ENCODE results near the gene DOCK3.
"Not testable (repeated sequence)": the region's sequence is repeated elsewhere in the genome, so short reads cannot be mapped to it uniquely, and the experiment has no call there.

Gene DOCK3

DNA sequence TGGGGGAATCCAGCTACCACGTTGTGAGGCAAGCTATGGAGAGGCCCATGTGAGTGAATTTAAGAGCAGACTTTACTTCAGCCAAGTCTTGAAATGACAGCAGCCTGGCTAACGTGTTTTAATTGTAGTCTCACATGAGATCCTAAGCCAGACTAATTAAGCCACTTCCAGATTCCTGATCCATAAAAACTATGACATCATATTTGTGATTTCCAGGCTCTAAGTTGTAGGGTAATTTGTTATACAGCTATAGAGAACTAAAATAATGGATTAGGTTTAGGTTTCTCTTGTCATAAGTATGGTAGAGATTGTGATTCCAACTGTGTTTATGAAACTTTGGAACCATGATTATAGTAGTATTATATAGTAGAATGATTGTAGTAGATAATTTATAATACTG lies 329.5 kb downstream of the DOCK3 start:
- DNase-seq, result no peak

DNA sequence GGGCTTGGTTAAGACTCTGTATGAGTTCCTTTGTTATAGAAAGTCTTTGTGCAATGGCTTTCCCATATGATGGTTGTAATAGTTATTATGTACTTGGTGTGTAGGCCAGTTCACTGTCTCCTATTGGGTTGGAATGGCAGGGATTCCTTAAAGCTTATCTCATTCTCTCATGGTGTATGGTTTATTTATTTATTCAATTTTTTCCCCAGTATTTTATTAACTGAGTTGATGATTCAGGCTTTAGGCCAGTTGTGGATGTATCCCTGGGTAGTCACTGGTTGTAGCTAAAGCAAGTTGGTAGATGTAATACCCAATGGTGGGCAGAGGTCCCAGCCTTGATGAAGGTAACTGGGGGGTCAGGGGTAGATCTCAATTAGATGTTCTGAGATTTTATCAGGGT lies 349.4 kb downstream of the DOCK3 start:
- peak; percentile 66 for DNase-seq

DNA sequence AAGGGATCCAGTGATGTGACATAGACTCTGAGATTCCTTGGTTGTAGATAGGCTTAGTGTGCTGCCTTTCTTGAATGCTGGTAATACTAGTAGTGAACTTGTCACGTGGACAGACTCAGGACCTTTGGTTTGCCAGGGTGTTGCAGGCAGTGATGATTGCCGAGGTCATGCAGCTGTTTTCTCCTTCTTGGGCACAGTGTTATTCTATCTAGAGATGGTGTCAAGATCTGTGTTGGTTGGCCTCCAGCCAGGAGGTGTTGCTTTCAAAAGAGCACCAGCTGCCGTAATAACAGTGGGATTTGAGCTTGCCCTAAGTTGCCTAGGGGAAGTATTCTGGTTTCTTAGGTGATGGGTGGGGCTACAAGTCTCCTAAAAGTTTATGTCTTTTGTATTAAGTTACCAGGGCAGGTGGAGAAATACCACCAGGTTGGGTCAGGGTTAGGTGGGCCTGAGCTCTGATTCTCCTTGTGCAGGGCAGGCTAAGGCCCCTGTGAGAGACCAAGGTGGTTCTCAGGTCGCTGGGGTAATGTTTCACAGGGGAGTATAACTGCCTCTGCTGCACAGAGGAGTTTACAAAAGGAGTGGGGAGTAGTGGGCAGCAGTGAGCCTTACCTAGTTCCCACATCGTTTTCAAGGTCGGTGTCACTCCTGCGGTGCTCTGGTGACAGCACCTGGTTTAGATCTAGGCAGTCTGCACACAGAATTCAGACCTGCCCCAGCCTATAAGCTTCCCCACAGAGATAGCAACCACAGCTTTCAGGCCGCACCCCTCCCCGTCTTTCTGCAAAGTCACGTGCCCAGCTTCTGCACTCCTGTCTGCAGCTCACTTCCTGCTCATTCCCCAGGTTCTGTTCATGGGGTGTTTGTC lies 350.3 kb downstream of the DOCK3 start:
- DNase-seq, result no peak

DNA sequence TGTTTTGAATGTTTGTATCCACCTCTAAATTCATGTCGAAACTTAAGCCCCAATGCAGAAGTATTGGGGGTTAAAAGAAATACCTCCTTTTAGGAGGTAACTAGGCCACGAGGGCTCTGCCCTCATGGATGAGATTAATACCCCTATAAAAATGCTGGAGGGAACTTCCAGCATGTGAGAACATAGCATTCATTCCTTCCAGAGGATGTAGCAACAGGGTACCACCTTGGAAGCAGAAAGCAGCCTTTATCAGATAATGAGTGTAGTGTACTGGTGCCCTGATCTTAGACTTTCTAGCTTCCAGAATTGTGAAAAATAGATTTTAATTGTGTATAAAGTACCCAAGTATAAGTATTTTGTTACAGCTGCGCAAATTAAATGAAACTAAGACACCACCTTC lies 356.9 kb downstream of the DOCK3 start:
- DNase-seq, result no peak

DNA sequence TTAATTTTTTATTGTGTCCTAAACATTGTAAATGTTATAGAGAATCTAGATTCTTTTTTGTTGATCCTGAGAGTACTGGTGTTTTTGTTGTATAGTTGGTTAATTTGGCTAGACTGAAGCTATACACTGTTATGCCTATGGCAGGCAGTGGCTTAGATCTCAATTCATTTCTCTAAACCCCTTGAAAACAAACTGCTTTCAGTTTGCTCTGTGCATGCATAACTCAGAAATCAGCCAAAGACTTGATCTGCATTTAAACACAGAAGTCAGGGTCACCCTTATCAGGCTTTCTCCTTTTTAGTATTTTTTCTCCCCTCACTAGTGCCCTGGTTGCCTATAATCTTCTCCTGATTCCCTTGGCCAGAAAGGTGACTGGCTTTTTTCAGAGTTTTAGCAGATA lies 360.9 kb downstream of the DOCK3 start:
- DNase-seq, result no peak

DNA sequence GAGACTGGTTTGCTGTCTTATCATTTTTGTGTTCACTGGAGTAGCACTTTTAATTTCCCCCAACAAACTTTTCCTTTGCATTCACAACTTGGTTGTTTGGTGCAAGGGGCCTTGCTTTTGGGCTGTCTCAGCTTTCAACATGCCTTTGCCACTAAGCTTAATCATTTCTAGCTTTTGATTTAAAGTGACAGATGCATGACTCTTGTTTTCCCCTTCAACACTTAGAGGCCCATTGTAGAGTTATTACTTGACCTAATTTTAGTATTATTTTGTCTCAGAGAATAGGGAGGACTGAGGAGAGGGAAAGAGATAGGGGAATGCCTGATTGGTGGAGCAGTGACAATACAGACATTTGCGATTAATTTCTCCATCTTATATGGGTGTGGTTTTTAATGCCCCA lies 370.3 kb downstream of the DOCK3 start:
- no peak for DNase-seq

DNA sequence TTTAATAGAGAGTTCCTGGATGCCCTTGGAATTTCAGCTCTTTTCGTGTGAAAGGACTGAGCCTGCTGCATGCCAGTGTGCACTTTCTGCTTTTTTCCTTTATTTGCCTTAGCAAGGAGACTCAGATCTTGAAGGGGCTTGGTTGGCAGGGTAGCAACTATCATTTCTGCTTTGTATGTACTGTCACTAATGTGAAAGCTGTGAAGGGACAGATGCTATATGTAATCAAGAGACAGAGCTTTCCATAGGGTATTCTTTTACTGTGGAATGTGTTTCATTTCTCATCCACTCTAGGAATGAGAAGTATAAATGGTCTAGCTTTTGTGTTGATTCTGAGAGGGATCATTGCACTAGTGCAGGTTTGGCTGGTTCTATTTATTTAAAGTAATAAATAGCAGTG lies 377.8 kb downstream of the DOCK3 start:
- no peak for DNase-seq

DNA sequence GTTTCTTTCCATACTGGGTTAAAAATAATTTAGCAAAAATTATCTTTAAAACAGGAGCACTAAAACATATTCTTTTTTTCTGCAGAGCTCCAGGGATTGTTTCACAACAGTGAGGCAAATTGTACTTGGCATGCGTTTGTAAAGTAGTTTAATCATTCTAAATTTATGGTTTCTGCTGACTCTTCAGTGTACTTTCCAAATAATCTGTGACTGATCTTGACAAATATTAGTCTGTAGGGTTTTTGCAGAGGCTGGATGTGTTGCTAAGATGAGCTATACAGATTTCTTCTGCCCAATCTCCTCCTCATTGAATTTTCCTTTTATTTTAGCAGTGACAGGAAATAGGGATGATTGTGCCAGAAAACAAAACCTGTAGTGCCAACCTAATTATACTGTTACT lies 382.4 kb downstream of the DOCK3 start:
- no peak for DNase-seq

DNA sequence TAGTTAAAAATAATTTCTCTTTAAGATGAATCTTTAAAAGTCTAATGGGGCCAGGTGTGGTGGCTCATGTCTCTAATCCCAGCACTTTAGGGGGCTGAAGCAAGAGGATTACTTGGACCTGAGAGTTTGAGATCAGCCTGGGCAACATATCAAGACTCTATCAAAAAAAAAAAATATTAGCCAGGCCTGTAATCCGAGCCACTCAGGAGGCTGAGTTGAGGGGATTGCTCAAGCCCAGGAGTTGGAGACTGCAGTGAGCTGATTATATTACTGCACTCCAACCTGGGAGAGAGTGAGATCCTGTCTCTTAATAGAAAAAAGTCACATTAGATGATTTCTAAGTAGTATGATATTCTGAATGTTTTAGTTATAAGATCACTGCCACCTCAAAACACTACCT lies 388.3 kb downstream of the DOCK3 start:
- no peak for DNase-seq

DNA sequence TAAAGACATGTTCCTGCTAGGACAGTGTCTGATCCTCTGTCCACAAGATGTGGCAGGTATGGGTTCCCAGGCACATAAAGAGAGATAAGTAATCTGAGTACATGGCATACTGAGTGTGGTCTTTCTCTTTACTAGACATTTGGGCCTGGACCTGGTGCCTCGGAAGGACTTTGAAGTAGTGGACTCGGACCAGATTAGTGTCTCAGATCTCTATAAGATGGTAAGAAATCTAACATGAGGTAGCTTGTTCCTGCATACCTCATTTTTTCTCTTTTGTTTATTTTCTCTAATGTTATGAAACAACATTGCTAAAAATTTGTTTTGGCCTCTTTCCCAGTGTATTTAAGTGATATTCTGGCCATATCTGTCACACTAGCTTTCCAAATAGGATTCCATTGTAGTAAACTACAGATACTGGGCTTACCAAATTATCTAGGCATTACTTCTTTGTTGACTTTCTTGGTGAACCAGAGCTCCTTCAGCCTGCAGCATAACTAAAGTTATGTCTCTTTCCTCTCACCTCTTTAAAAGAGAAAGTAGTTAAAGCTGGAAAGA lies 400.6 kb downstream of the DOCK3 start:
- DNase-seq, result no peak

DNA sequence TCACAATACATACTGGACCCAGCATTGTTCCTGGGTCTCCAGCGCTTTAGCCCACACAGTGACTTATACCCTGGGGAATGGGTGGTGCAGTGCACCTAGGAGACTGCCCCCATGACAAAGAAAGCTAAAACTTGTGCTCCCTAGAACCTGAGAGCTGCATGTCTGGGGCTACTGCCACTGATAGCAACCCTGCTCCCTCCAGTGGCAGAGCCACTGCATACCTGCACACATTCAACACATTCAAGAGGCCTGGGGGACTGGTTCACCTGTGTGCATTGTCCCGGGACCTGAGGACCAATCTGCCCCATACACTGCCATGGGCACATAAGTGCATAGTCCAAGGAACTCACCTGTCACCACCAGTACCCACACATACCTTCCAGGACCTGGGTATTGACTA lies 407.6 kb downstream of the DOCK3 start:
- no peak for DNase-seq

DNA sequence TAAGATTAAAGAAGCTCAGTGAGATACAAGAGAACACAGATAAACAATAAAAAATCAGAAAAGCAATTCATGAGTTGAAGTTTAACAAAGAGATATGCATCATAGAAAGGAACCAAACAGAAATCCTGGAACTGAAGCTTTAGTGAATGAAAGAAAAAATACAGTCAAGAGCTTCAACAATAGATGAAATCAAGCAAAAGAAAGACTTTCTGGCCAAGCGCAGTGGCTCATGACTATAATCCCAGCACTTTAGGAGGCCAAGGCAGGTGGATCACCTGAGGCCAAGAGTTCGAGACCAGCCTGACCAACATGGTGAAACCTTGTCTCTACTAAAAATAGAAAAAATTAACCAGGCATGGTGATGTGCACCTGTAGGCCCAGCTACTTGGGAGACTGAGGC lies 408.8 kb downstream of the DOCK3 start:
- DNase-seq, result no peak

DNA sequence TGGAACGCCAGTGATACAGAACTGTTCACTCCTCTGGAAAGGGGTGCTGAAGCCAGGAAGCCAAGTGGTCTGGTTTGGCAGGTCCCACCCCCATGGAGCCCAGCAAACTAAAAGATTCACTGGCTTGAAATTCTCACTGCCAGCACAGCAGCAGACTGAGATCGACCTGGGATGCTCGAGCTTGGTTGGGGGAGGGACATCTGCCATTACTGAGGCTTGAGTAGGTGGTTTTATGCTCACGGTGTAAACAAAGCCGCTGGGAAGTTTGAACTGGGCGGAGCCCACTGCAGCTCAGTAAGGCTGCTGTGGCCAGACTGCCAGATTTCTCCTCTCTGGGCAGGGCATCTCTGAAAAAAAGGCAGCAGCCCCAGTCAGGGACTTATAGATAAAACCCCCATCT lies 417.4 kb downstream of the DOCK3 start:
- DNase-seq, result not testable (repeated sequence)

DNA sequence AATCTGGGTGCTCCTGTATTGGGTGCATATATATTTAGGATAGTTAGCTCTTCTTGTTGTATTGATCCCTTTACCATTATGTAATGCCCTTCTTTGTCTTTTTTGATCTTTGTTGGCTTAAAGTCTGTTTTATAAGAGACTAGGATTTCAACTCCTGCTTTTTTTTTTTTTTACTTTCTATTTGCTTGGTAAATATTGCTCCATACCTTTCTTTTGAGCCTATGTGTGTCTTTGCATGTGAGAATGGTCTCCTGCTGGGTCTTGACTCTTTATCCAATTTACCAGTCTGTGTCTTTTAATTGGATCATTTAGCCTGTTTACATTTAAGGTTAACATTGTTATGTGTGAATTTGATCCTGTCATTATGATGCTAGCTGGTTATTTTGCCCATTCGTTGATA lies 420.1 kb downstream of the DOCK3 start:
- not testable (repeated sequence) for DNase-seq

DNA sequence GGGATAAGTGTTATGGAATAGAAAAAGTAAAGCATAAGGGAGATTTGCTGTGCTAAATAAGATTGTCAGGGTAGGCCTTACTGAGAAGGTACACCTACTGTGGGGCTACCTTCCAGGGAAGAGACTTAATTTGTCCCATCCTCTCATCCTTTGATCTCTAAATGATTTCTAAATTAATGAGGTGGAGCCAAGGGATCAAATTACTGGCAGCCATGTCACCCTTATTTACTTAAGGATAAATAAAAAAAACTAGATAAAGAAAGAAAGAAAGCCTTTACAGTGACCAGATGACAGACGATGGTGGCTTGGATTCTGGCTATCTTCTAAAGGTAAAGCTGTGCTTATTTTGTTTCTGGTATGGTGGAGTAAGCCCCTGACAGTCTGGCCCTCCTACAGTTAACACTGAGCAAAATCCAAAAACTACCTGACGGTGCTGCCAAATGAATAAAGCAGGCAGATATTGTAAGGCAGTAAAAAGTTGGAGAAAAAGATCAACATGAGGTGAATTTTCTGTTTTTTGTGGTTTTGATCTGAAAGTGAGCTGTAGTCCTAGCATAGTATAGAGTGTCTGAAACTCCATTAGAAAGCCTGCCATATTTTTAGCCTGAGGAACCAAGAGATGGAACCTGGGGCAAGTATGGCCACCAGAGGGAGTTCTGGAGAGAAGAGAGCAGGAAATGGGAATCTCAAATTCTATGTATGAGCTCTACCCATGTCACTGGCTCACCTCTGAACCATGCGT lies 425.2 kb downstream of the DOCK3 start:
- DNase-seq, result peak; percentile 60

DNA sequence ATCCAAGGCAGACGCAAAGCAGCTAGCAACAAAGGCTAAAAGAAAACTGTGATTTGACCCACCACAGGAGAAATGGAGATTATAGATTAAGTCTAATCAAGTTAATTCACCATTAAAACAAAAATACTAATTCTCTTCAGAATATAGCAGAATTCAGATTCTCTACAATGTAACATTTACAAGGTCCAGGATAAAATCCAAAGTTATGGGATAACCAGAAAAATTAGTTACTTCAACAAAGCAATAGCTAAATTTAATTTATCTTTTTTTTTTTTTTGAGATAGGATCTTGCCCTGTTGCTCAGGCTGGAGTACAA lies 425.8 kb downstream of the DOCK3 start:
- DNase-seq, result no peak

DNA sequence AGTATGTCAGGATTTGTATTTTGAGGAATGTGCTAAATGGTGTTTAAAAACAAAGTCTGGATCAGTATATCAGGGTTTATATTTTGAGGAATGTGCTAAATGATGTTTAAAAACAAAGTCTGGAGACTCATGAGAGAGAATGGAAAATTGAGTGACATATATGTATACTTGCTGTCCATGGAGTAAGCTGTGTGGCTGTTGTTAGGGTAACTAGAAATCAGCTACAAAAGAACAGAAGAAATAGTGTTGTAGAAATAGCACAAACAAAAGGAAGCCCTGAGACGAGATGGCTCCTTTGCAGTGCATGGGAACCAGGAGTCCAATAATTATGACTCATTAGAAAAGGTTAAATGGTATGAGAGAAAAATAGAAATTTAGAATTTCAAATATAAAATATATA lies 427.7 kb downstream of the DOCK3 start:
- no peak for DNase-seq

DNA sequence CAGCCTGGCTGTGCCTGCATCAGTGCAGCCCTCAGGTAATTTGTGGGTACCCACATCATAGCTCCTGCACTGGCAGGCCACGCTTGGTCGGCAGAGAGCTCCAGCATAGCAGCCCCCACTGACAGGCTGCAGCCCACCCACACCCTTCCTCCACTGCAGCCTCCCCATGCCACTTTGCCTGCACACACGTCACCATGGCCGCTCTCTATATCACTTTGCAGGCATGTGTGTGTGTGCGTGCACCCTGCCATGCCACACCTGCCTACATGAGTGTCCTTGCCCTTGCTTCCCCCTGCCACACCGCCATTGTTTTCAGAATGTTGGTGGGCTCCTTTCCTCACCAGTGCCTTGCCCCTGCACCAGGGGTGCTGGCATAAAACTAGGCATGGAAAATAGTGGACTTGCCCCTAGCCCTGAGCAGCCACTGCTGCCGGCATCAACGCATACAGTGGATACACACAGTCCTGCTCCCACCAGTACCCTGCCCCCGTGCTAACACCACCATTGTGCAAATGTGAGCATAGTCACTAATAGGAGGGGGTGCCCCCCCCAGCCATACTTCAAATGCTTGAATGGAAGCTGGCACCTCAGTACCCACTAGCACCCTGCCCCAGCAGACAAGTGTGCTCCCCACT lies 431.6 kb downstream of the DOCK3 start:
- DNase-seq, result no peak

DNA sequence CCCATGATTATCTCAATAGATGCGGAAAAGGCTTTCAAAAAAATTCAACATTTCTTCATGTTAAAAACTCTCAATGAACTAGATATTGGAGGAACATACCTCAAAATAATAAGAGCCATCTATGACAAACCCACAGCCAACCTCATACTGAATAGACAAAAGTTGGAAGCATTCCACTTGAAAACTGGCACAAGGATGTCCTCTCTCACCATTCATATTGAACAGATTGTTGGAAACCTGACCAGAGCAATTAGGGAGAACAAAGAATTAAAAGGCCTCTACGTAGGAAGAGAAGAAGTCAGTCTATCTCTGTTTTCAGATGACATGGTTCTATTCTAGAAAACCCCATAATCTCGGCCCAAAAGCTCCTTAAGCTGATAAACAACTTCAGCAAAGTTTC lies 435.9 kb downstream of the DOCK3 start:
- DNase-seq, result no peak

DNA sequence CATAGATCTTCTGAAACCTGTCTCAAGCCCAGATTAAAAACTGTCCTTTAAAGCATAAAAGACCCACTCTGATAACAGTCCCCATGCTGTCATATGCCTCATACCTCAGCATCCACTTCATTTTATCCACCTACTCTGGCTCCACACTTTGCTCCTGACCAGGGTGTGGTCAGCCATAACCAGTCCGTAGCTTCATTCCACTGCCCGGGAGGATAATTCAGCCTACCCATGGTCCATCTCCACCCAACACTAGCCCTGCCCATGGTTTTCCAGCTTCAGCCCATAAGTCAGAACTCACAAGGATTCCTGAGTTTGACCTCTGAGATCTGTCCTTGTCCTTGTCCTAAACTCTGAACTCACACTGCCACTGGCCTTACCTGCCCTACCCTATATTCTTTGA lies 448.2 kb downstream of the DOCK3 start:
- DNase-seq, result no peak

DNA sequence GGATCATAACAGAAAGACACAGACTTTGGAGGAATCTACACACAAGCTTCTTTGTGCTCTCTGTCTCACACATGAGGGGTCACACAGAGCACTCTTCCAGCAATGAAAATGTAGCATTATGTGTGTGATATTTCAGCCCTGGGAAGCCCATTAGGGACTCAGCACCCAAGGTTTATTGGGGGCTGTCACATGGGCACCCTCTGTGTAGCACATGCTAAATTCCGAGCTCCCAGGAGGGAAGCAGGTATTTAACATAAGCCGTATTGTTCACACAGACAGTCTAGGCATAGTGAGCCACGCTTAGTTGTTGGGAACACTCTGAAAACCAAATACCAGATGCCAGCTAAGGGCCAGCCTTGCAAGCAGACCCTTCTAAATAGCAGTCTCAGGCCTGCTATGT lies 448.8 kb downstream of the DOCK3 start:
- DNase-seq, result no peak

DNA sequence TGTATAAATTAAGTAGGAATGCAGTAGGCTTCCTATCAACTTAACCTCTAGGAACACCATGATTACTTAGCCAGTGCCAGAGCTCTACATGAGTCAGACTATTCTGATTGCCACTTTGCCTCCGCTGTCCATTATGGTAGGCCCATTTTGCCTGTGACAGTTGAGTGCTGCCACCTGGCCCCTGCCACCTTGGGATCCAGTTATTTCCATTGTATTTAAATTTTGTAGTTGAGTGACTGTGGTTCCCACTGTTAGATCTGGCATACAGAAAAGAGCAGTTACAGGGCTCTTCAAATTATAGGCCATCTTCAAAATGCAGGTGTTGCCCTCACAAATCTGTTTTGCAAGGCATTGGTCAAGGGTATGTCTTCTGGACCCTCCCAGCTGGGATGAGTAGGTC lies 456.9 kb downstream of the DOCK3 start:
- not testable (repeated sequence) for DNase-seq

DNA sequence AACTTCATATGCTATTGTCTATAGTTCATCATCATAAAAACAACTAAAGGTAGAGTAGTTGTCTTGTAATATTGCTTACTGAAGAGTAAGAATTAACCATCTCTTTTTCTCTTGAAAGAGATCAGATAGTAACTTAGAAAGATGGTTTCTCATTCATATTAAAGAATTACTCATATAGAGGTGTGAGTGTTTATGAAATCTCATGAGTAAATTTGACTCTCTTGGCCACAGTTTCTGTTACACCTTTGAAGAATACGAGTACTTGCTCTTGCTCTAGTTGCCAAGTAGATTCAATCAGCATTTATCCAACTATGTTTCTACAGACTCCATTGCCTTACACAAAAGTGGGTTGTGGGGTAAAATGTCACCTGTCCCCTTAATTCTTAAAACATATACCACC lies 463.0 kb downstream of the DOCK3 start:
- no peak for DNase-seq

DNA sequence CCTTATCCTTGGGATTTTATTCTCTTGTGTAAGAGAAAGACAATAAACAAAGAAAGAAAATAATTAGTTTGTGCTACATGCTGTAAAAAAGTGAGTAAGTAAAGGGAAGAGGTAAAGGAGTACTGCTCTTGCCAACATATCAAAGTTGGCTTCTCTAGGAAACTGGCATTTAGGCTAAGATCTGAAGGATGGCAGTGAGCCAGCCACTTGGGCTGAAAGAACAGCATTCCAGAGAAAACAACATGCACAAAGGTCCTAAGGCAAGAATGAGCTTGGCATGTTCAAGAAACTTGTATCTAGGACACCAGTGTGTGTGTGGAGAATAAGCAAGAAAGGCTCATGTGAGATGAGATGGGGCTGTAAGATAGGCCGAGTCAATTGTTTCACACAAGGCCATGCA lies 464.9 kb downstream of the DOCK3 start:
- DNase-seq, result no peak
